IPS-18c (cell line): ENCODE results near the gene KCNAB1.

Source experiments
- H3K4me3 ChIP-seq: 2 replicates; pipeline ENCODE4 v1.7.0; 2013; ENCODE audit warnings: low read depth, mild to moderate bottlenecking, low read length, moderate library complexity; ENCODE audit not compliant: insufficient read depth
- H3K9me3 ChIP-seq: one replicate; pipeline ENCODE4 v1.6.1; 2013; ENCODE audit warnings: mild to moderate bottlenecking, low read length, moderate library complexity; ENCODE audit not compliant: control insufficient read depth, insufficient read depth

The KCNAB1 gene

GRCh38 chr3:156416846-156417558 lies 296.6 kb downstream of the KCNAB1 start:
- no peaks in the 10 kb centered on the region for H3K9me3 ChIP-seq

GRCh38 chr3:156417559-156418132 lies 297.3 kb downstream of the KCNAB1 start:
- no peaks in the 10 kb centered on the region for H3K9me3 ChIP-seq
- H3K4me3 ChIP-seq = no peak overlapping the region

More at GRCh38 chr3:156416846-156417558, 296.6 kb downstream of the KCNAB1 start:
- no peak overlapping the region for H3K4me3 ChIP-seq

GRCh38 chr3:156418428-156418827 lies 298.1 kb downstream of the KCNAB1 start:
- Histone ChIP-seq H3K9me3 (no peaks in the 10 kb centered on the region), H3K4me3 (no peak overlapping the region)

- H3K4me3 ChIP-seq = no peak overlapping the region
- no peaks in the 10 kb centered on the region for H3K9me3 ChIP-seq
Observed at GRCh38 chr3:156421534-156421933, 301.2 kb downstream of the KCNAB1 start.

GRCh38 chr3:156424758-156425157 lies 304.4 kb downstream of the KCNAB1 start:
- Histone ChIP-seq H3K9me3 (no peaks in the 10 kb centered on the region), H3K4me3 (no peak overlapping the region)

- no peaks in the 10 kb centered on the region for H3K9me3 ChIP-seq
- no peak overlapping the region for H3K4me3 ChIP-seq
Observed at GRCh38 chr3:156425651-156426050, 305.3 kb downstream of the KCNAB1 start.

GRCh38 chr3:156429125-156429524 lies 308.7 kb downstream of the KCNAB1 start:
- no peaks in the 10 kb centered on the region for H3K9me3 ChIP-seq
- no peak overlapping the region for H3K4me3 ChIP-seq

GRCh38 chr3:156431334-156432124 lies 311.2 kb downstream of the KCNAB1 start:
- Histone ChIP-seq H3K4me3 (no peak overlapping the region), H3K9me3 (no peaks in the 10 kb centered on the region)

GRCh38 chr3:156432563-156432962 lies 312.2 kb downstream of the KCNAB1 start:
- Histone ChIP-seq H3K9me3 (no peaks in the 10 kb centered on the region), H3K4me3 (no peak overlapping the region)

GRCh38 chr3:156433138-156433537 lies 312.8 kb downstream of the KCNAB1 start:
- no peak overlapping the region for H3K4me3 ChIP-seq
- H3K9me3 ChIP-seq = no peaks in the 10 kb centered on the region

- Histone ChIP-seq H3K9me3 (no peaks in the 10 kb centered on the region), H3K4me3 (no peak overlapping the region)
Observed at GRCh38 chr3:156433910-156434309, 313.5 kb downstream of the KCNAB1 start.

- no peak overlapping the region for H3K4me3 ChIP-seq
- no peaks in the 10 kb centered on the region for H3K9me3 ChIP-seq
Observed at GRCh38 chr3:156434921-156435320, 314.5 kb downstream of the KCNAB1 start.

- Histone ChIP-seq H3K9me3 (no peaks in the 10 kb centered on the region), H3K4me3 (no peak overlapping the region)
Observed at GRCh38 chr3:156443079-156443478, 322.7 kb downstream of the KCNAB1 start.

- Histone ChIP-seq H3K4me3 (no peak overlapping the region), H3K9me3 (no peaks in the 10 kb centered on the region)
Observed at GRCh38 chr3:156445117-156446090, 325.0 kb downstream of the KCNAB1 start.

- Histone ChIP-seq H3K9me3 (no peaks in the 10 kb centered on the region), H3K4me3 (no peak overlapping the region)
Observed at GRCh38 chr3:156448300-156448699, 327.9 kb downstream of the KCNAB1 start.

GRCh38 chr3:156449710-156450574 lies 329.6 kb downstream of the KCNAB1 start:
- H3K9me3 ChIP-seq = no peaks in the 10 kb centered on the region
- no peak overlapping the region for H3K4me3 ChIP-seq
